PC-3 (cell line): Measurements from ENCODE around the gene NFYC. TPM values are rescaled to one million over a fixed set of nuclear protein-coding genes. Genes with fewer than 3 reads are reported as not detected.

Source experiments
- ATAC-seq: fragments of 200-7000 bp; cut with Tn5 transposase; 2 replicates; pipeline ENCODE4 v1.9.1; 2020; ENCODE audit warnings: mild to moderate bottlenecking, moderate library complexity
- BruUV-seq: library from RNA; stranded (reverse); fragments of 400-500 nt; replicated peaks from 2 replicates; lab custom pipeline; 2021; lab: Mats Ljungman, UMichigan
- CTCF ChIA-PET: fragments of 300-600 bp; sonication (Branson Sonifier 250); formaldehyde crosslinking; loops from one replicate; lab custom pipeline; 2022; ENCODE audit warnings: antibody characterized with exemption; lab: Charles Lee
- POLR2A ChIA-PET: fragments of 300-600 bp; sonication (Branson Sonifier 250); formaldehyde crosslinking; loops from one replicate; lab custom pipeline; 2022; ENCODE audit warnings: antibody characterized with exemption; ENCODE audit not compliant: unreplicated experiment; lab: Charles Lee
- DNase-seq: peaks from one replicate; pipeline ENCODE4 v3.0.0-alpha.2; 2015
- H2AFZ ChIP-seq: fragments of 300-600 bp; sonication (generic); 2 replicates; pipeline ENCODE4 v1.6.0; 2016; ENCODE audit warnings: antibody characterized with exemption, low read length
- H3F3A ChIP-seq: fragments of 300-600 bp; sonication (generic); one replicate; pipeline ENCODE4 v1.6.0; 2017; ENCODE audit warnings: antibody characterized with exemption, low read length, control low read depth, mild to moderate bottlenecking; ENCODE audit not compliant: unreplicated experiment
- H3K27ac ChIP-seq: fragments of 300-600 bp; sonication (generic); 2 replicates; pipeline ENCODE4 v1.5.1; 2016; ENCODE audit warnings: mild to moderate bottlenecking, low read length
- H3K27me3 ChIP-seq: fragments of 300-600 bp; sonication (generic); 2 replicates; pipeline ENCODE4 v1.6.1; 2016; ENCODE audit warnings: low read length, mixed read lengths
- H3K36me3 ChIP-seq: fragments of 300-600 bp; sonication (generic); 2 replicates; pipeline ENCODE4 v1.6.1; 2016; ENCODE audit warnings: low read depth, mixed run types, low read length, mixed read lengths
- H3K4me1 ChIP-seq: fragments of 300-600 bp; sonication (generic); 2 replicates; pipeline ENCODE4 v1.5.1; 2016; ENCODE audit warnings: low read length; ENCODE audit not compliant: insufficient read depth
- H3K4me2 ChIP-seq: fragments of 300-600 bp; sonication (generic); 2 replicates; pipeline ENCODE4 v1.6.0; 2016; ENCODE audit warnings: low read length
- H3K4me3 ChIP-seq: fragments of 300-600 bp; sonication (generic); 2 replicates; pipeline ENCODE4 v1.5.1; 2016; ENCODE audit warnings: mild to moderate bottlenecking, low read length, mixed read lengths
- H3K79me2 ChIP-seq: fragments of 300-600 bp; sonication (generic); 2 replicates; pipeline ENCODE4 v1.6.1; 2017; ENCODE audit warnings: low read length, mixed read lengths
- H3K9ac ChIP-seq: fragments of 300-600 bp; sonication (generic); 2 replicates; pipeline ENCODE4 v1.6.0; 2016; ENCODE audit warnings: mild to moderate bottlenecking, low read length
- H3K9me2 ChIP-seq: fragments of 300-600 bp; sonication (generic); replicated peaks from 2 replicates; pipeline ENCODE4 v1.6.1; 2016; ENCODE audit warnings: mixed run types, low read length, mixed read lengths
- H3K9me3 ChIP-seq: fragments of 300-600 bp; sonication (generic); 2 replicates; pipeline ENCODE4 v1.6.1; 2016; ENCODE audit warnings: low read length, mixed read lengths
- H4K20me1 ChIP-seq: fragments of 300-600 bp; sonication (generic); 2 replicates; pipeline ENCODE4 v1.6.1; 2016; ENCODE audit warnings: low read length, mixed read lengths
- EZH2 ChIP-seq: fragments of 300-600 bp; sonication (generic); IDR thresholded peaks from one replicate; pipeline ENCODE4 v1.6.1; 2017; ENCODE audit warnings: antibody characterized with exemption, mild to moderate bottlenecking, low read length; ENCODE audit not compliant: unreplicated experiment
- EZH2phosphoT487 ChIP-seq: fragments of 300-600 bp; sonication (generic); IDR thresholded peaks from 2 replicates; pipeline ENCODE4 v1.6.1; 2018; ENCODE audit warnings: mild to moderate bottlenecking, antibody characterized with exemption, low read length, borderline replicate concordance
- intact Hi-C: fragments of 100-400 bp; cut with micrococcal nuclease; formaldehyde crosslinking; loops from 2 replicates; pipeline ENCODE4 v1.9.0; 2023
- total RNA-seq: library from RNA; depleted of rRNA; stranded (reverse); fragments of >200 nt; gene quantifications from 2 replicates; pipeline ENCODE4 v1.2.3, GENCODE V29; 2014
- TF ChIP-seq, protein P1 (sequence below): fragments of 300-600 bp; sonication (generic); conservative IDR thresholded peaks from 2 replicates; pipeline ENCODE4 v1.5.1; 2017; ENCODE audit warnings: antibody characterized with exemption, low read depth, mild to moderate bottlenecking, low read length

The NFYC gene
- total RNA-seq, 1 experiment from 2014 or later, result 52.6 TPM

DNA sequence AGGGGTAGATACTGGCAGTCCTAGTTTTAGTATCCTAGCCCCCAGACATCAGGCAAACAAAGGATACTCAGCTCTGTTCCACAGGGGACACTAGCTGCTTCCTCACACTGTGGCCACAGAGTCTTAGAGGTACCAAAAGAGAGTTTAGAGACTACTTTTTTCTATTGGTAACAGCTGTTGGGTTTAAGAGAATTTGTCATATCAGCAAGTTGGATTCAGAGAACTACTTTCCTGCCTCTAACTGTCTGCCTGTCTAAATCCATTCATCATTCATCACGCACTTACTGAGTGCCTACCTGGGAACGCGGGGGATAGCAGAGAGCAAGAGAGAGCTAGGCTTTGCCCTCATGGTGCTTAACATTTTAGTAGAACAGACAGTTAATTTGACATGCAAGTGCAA is 65.0 kb downstream of the NFYC start:
- POLR2A ChIA-PET, result no interaction called here
- Histone ChIP-seq H3K79me2 (no peaks in the 10 kb centered on the region), H3K4me3 (no peak overlapping the region), H3K4me1 (peaks cover 11% of the 10 kb centered on the region), H3K4me2 (no peak overlapping the region), H3K27me3 (no peaks in the 10 kb centered on the region), H3F3A (no peaks in the 10 kb centered on the region), H4K20me1 (0 out of 2 replicates have a peak, but pooled peaks cover 3% of the 10 kb centered on the region), H3K36me3 (peaks cover 46% of the 10 kb centered on the region), H3K9ac (no peak overlapping the region), H3K9me2 (no peaks in the 10 kb centered on the region), H3K9me3 (no peaks in the 10 kb centered on the region), H3K27ac (no peak overlapping the region), H2AFZ (no peak overlapping the region)
- ATAC-seq (no peak), DNase-seq (no peak)
- CTCF ChIA-PET, result no interaction called here
- BruUV-seq, result no TSS peak
- TF ChIP-seq EZH2, result no peak
- intact Hi-C loops, result no loop called here

- POLR2A ChIA-PET, result no interaction called here
- no peak overlapping the region for H3K4me2 ChIP-seq
- H3K9me2 ChIP-seq, result no peaks in the 10 kb centered on the region
- no peaks in the 10 kb centered on the region for H3K79me2 ChIP-seq
- H3K9ac ChIP-seq, result no peak overlapping the region
- no peaks in the 10 kb centered on the region for H3F3A ChIP-seq
- no peak overlapping the region for H3K4me3 ChIP-seq
- no peak for ATAC-seq
- H4K20me1 ChIP-seq, result 0 out of 2 replicates have a peak, but pooled peaks cover 3% of the 10 kb centered on the region
- intact Hi-C loops, result no loop called here
- BruUV-seq, result no TSS peak
- H2AFZ ChIP-seq, result no peak overlapping the region
- CTCF ChIA-PET, result no interaction called here
- peaks cover 6% of the 10 kb centered on the region for H3K4me1 ChIP-seq
- TF ChIP-seq, protein P1, sequence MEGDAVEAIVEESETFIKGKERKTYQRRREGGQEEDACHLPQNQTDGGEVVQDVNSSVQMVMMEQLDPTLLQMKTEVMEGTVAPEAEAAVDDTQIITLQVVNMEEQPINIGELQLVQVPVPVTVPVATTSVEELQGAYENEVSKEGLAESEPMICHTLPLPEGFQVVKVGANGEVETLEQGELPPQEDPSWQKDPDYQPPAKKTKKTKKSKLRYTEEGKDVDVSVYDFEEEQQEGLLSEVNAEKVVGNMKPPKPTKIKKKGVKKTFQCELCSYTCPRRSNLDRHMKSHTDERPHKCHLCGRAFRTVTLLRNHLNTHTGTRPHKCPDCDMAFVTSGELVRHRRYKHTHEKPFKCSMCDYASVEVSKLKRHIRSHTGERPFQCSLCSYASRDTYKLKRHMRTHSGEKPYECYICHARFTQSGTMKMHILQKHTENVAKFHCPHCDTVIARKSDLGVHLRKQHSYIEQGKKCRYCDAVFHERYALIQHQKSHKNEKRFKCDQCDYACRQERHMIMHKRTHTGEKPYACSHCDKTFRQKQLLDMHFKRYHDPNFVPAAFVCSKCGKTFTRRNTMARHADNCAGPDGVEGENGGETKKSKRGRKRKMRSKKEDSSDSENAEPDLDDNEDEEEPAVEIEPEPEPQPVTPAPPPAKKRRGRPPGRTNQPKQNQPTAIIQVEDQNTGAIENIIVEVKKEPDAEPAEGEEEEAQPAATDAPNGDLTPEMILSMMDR, result no peak
- TF ChIP-seq EZH2, result no peak
- no peaks in the 10 kb centered on the region for H3K27me3 ChIP-seq
- no peak overlapping the region for H3K27ac ChIP-seq
- peaks cover 48% of the 10 kb centered on the region for H3K36me3 ChIP-seq
- DNase-seq, result no peak
- no peaks in the 10 kb centered on the region for H3K9me3 ChIP-seq
Observed at GRCh38 chr1:40757084-40757483, 65.6 kb downstream of the NFYC start.

GRCh38 chr1:40758004-40758403 is 66.5 kb downstream of the NFYC start:
- Histone ChIP-seq H4K20me1 (no peaks in the 10 kb centered on the region), H3K4me3 (no peak overlapping the region), H3K4me2 (no peak overlapping the region), H3K27me3 (no peaks in the 10 kb centered on the region), H3K9me3 (no peaks in the 10 kb centered on the region), H3K9me2 (no peaks in the 10 kb centered on the region), H3K9ac (no peak overlapping the region), H3K27ac (no peak overlapping the region), H3K79me2 (no peaks in the 10 kb centered on the region), H3K36me3 (peaks cover 44% of the 10 kb centered on the region), H3K4me1 (no peaks in the 10 kb centered on the region), H3F3A (no peaks in the 10 kb centered on the region), H2AFZ (no peak overlapping the region)
- CTCF ChIA-PET, result no interaction called here
- POLR2A ChIA-PET, result interaction anchor here (0.6 kb wide), 1 partner anchor 156 kb away, joined by 5 read pairs; no protein-coding TSS in a partner anchor
- DNase-seq (no peak), ATAC-seq (no peak)
- TF ChIP-seq EZH2 (no peak), EZH2phosphoT487 (no peak)
- TF ChIP-seq, protein P1, result no peak
- BruUV-seq, result no TSS peak
- intact Hi-C loops, result no loop called here
